ENCODE measurements around the gene CCL26. TPM values are rescaled to one million over a fixed set of nuclear protein-coding genes. Genes with fewer than 3 reads are reported as not detected.

Gene CCL26
- total and polyA plus RNA-seq, 2 of the 13 experiments (the other 11 are each of a cell fraction or from before 2014, with no cell fraction given): 0.16 TPM; not detected in 1

GRCh38 chr7:75722373-75722772 lies 49.6 kb downstream of the CCL26 start:
- CTCF ChIA-PET (ENCODE audit: low intra/inter-chr PET ratio, low total read pairs): no interaction called here
- intact Hi-C loops (cut with micrococcal nuclease; ENCODE audit: unreplicated experiment) (no loop called here), in situ Hi-C loops (cut with HindIII; ENCODE audit: extremely low pct_ligation_motif_present, low pct_unique_long_range_greater_than_20kb) (no loop called here)
- Histone ChIP-seq H3K4me1 (ENCODE audit: insufficient read depth, low read length) (peaks cover 34% of the 10 kb centered on the region), H3K9ac (ENCODE audit: insufficient read depth, low read depth, low read length) (no peak overlapping the region), H3K36me3 (replicated peaks in 1 of 2; ENCODE audit: control insufficient read depth in 1 of 2, insufficient read depth in 2 of 2, low read length in 2 of 2) (no peaks in the 10 kb centered on the region), H4K20me1 (ENCODE audit: insufficient read depth, low read length) (no peaks in the 10 kb centered on the region; the same call in 1 of the 2 replicates), H3K4me3 (replicated peaks in 1 of 3; ENCODE audit: insufficient read depth in 1 of 3, low read depth in 2 of 3, low read length in 3 of 3) (no peak overlapping the region), H3K9me3 (ENCODE audit: low read length) (no peaks in the 10 kb centered on the region), H2AFZ (ENCODE audit: low read length) (no peak overlapping the region), H3K27ac (ENCODE audit: extremely low read length, insufficient read depth, low read length) (no peak overlapping the region), H3K27me3 (ENCODE audit: control insufficient read depth in 1 of 2, insufficient read depth in 2 of 2, low read length in 2 of 2) (no peaks in the 10 kb centered on the region), H3K4me2 (ENCODE audit: low read depth, low read length) (no peak overlapping the region), H3K79me2 (ENCODE audit: insufficient read depth, low read length) (no peaks in the 10 kb centered on the region)
- ATAC-seq (no peak), DNase-seq (ENCODE audit: low spot score) (no peak), FAIRE-seq (no peak)
- POLR2A ChIA-PET: no interaction called here
- BruUV-seq (replicated peaks): no TSS peak
- 86% methylated on average over 4 of the region's 4 CpGs for WGBS (ENCODE audit: low lambda C conversion rate)
- TF ChIP-seq ZNF839 (CRISPR knock-in tag; IDR thresholded peaks at IDR 0.05; ENCODE audit: borderline replicate concordance) (no peak), PRDM4 (CRISPR knock-in tag; IDR thresholded peaks at IDR 0.05; ENCODE audit: borderline replicate concordance) (no peak), ASH2L (IDR thresholded peaks at IDR 0.05; ENCODE audit: insufficient read length, low read depth, low read length) (no peak), ZMAT5 (CRISPR knock-in tag; IDR thresholded peaks at IDR 0.05; ENCODE audit: borderline replicate concordance, low read depth) (no peak), ZNF230 (CRISPR knock-in tag; IDR thresholded peaks at IDR 0.05) (no peak), SMYD3 (CRISPR knock-in tag; IDR thresholded peaks at IDR 0.05) (no peak), TMF1 (CRISPR knock-in tag; IDR thresholded peaks at IDR 0.05; ENCODE audit: low read depth) (no peak), HMGA1 (CRISPR knock-in tag; conservative IDR thresholded peaks at IDR 0.05) (no peak), ZNF281 (CRISPR knock-in tag; IDR thresholded peaks at IDR 0.05; ENCODE audit: borderline replicate concordance) (no peak)

All from HepG2 (cell line).